B cell (primary cell): ENCODE data around the gene NAV2. TPM values are rescaled to one million over a fixed set of nuclear protein-coding genes. Genes with fewer than 3 reads are reported as not detected.

ENCODE experiments used
- ATAC-seq: fragments of 200-7000 bp; cut with Tn5 transposase; one replicate; pipeline ENCODE4 v1.10.0; 2021; ENCODE audit warnings: low read depth, mild to moderate bottlenecking, moderate number of reproducible peaks, moderate library complexity
- CTCF ChIA-PET: fragments of 350-600 bp; sonication (Branson Sonifier 250); formaldehyde crosslinking; loops from one replicate; lab custom pipeline; 2021; ENCODE audit warnings: antibody characterized with exemption, inconsistent platforms; lab: Charles Lee
- POLR2A ChIA-PET: fragments of 350-600 bp; sonication (Branson Sonifier 250); formaldehyde crosslinking; loops from one replicate; lab custom pipeline; 2021; ENCODE audit warnings: antibody characterized with exemption; lab: Charles Lee
- DNase-seq: peaks from one replicate; pipeline ENCODE4 v3.0.0; 2013
- H2AFZ ChIP-seq: 2 replicates; pipeline ENCODE4 v1.6.1; 2012; ENCODE audit warnings: mild to moderate bottlenecking, low read depth, low read length; ENCODE audit not compliant: insufficient read depth, poor library complexity, severe bottlenecking
- H3K27ac ChIP-seq, 2 donors: 1 replicate in 1 of 2; 2 replicates in 1 of 2; pipeline ENCODE4 v1.5.1; 2012 to 2013; ENCODE audit warnings: low read length in 2 of 2, mild to moderate bottlenecking in 2 of 2, moderate library complexity in 1 of 2
- H3K27me3 ChIP-seq, 4 experiments: fragments of 200-600 bp in 1 of 4; sonication (generic) in 1 of 4; replicated peaks in 1 of 4; 1 replicate in 2 of 4; 2 replicates in 2 of 4; pipeline versions ENCODE4 v1.6.1 to v1.7.0; 2013 to 2016; ENCODE audit warnings: low read length in 3 of 4, mild to moderate bottlenecking in 2 of 4, mixed read lengths in 1 of 4, moderate library complexity in 1 of 4; ENCODE audit not compliant: insufficient read depth in 4 of 4, control insufficient read depth in 3 of 4; ENCODE audit errors: control extremely low read depth in 1 of 4
- H3K36me3 ChIP-seq, 2 experiments: replicated peaks in 1 of 2; 1 replicate in 1 of 2; 2 replicates in 1 of 2; pipeline versions ENCODE4 v1.6.1 to v1.7.1; 2013; ENCODE audit warnings: low read length in 1 of 2; ENCODE audit not compliant: insufficient read depth in 2 of 2, control insufficient read depth in 1 of 2; ENCODE audit errors: control extremely low read depth in 1 of 2, extremely low read depth in 1 of 2
- H3K4me1 ChIP-seq, 2 donors: fragments of 200-600 bp in 1 of 2; sonication (generic) in 1 of 2; 1 replicate in 1 of 2; 2 replicates in 1 of 2; pipeline versions ENCODE4 v1.5.1 to v1.6.1; 2013 to 2017; ENCODE audit warnings: low read length in 2 of 2; ENCODE audit not compliant: control insufficient read depth in 2 of 2, insufficient read depth in 2 of 2
- H3K4me2 ChIP-seq: replicated peaks from 2 replicates; pipeline ENCODE3; 2012; ENCODE audit warnings: mild to moderate bottlenecking, low read depth, low read length; ENCODE audit not compliant: poor library complexity, severe bottlenecking
- H3K4me3 ChIP-seq, 5 experiments: fragments of 200-600 bp in 1 of 5; sonication (generic) in 1 of 5; 1 replicate in 3 of 5; 2 replicates in 2 of 5; pipeline versions ENCODE4 v1.5.1 to v1.7.0; 2011 to 2016; ENCODE audit warnings: low read length in 4 of 5, mild to moderate bottlenecking in 4 of 5, low read depth in 2 of 5, control low read depth in 1 of 5, moderate library complexity in 1 of 5; ENCODE audit not compliant: insufficient read depth in 1 of 5; ENCODE audit errors: control extremely low read depth in 1 of 5, extremely low read depth in 1 of 5
- H3K79me2 ChIP-seq: fragments of 200-600 bp; sonication (generic); one replicate; pipeline ENCODE4 v1.6.0; 2016; ENCODE audit warnings: low read length; ENCODE audit not compliant: control insufficient read depth, insufficient read depth
- H3K9ac ChIP-seq: fragments of 200-600 bp; sonication (generic); 2 replicates; pipeline ENCODE4 v1.6.1; 2017; ENCODE audit warnings: mild to moderate bottlenecking, low read length, moderate library complexity
- H3K9me3 ChIP-seq, 3 donors: one replicate each; pipeline versions ENCODE4 v1.6.1 to v1.7.1; 2013; ENCODE audit warnings: low read length in 2 of 3; ENCODE audit not compliant: control insufficient read depth in 2 of 3, insufficient read depth in 1 of 3; ENCODE audit errors: control extremely low read depth in 1 of 3
- H4K20me1 ChIP-seq: 2 replicates; pipeline ENCODE4 v1.6.0; 2012; ENCODE audit warnings: mild to moderate bottlenecking, low read length; ENCODE audit not compliant: insufficient read depth, control insufficient read depth, poor library complexity, severe bottlenecking
- H3K27ac Mint-ChIP-seq: one replicate; pipeline ENCODE4 v1.8.0; 2021; ENCODE audit warnings: mixed read lengths
- H3K27me3 Mint-ChIP-seq: one replicate; pipeline ENCODE4 v1.8.0; 2021; ENCODE audit warnings: mixed read lengths
- H3K4me1 Mint-ChIP-seq: one replicate; pipeline ENCODE4 v1.8.0; 2021; ENCODE audit warnings: mixed read lengths
- H3K4me3 Mint-ChIP-seq: one replicate; pipeline ENCODE4 v1.8.0; 2021; ENCODE audit warnings: mixed read lengths
- H3K9me3 Mint-ChIP-seq: one replicate; pipeline ENCODE4 v1.8.0; 2022; ENCODE audit warnings: mixed read lengths; ENCODE audit not compliant: insufficient read depth
- CTCF ChIP-seq: fragments of 200-600 bp; IDR thresholded peaks from one replicate; pipeline ENCODE4 v1.8.0; 2022; ENCODE audit warnings: antibody characterized with exemption, mild to moderate bottlenecking
- EZH2 ChIP-seq: IDR thresholded peaks from 2 replicates; pipeline ENCODE4 v1.6.1; 2012; ENCODE audit warnings: borderline replicate concordance, low read depth, mild to moderate bottlenecking, moderate library complexity, low read length; ENCODE audit not compliant: insufficient read depth, poor library complexity, severe bottlenecking
- WGBS: methylation state at CpG from one replicate; pipeline ENCODE4 v1.1.5; 2013; ENCODE audit warnings: missing lambda C conversion rate; ENCODE audit not compliant: insufficient coverage; 5-methylcytosine and 5-hydroxymethylcytosine counted together
- intact Hi-C: fragments of 100-400 bp; cut with micrococcal nuclease; formaldehyde crosslinking; loops from one replicate; pipeline ENCODE4 v1.10.0; 2022
- polyA plus RNA-seq: library from polyadenylated mRNA; depleted of rRNA; stranded (reverse); fragments of >200 nt; gene quantifications from 2 replicates; pipeline ENCODE4 v1.2.3, GENCODE V29; 2012
- total RNA-seq, 2 donors: library from RNA; stranded (reverse); fragments of 120-200 nt in 1 of 2; gene quantifications; 1 replicate in 1 of 2; 2 replicates in 1 of 2; pipeline versions ENCODE4 v1.2.3 to v1.2.4, GENCODE V29; 2013 to 2022

Gene NAV2
- total and polyA plus RNA-seq, 2 donors (not counting 1 experiment from before 2014, with no cell fraction given) = 0.82 to 22.2 TPM

- Histone ChIP-seq H4K20me1 (no peaks in the 10 kb centered on the region), H3K27ac (no peak overlapping the region), H2AFZ (no peak overlapping the region), H3K27me3 (peaks cover 0 to 13% (median 2%) of the 10 kb centered on the region in 4 experiments), H3K4me3 (no peak overlapping the region), H3K36me3 (no peaks in the 10 kb centered on the region), H3K4me1 (peaks cover 17% of the 10 kb centered on the region in 2 donors), H3K9ac (no peak overlapping the region), H3K9me3 (peaks cover 0 to 2% (median 0%) of the 10 kb centered on the region in 3 donors), H3K4me2 (no peak overlapping the region), H3K79me2 (no peaks in the 10 kb centered on the region)
- CTCF ChIA-PET = interaction anchor here (1.3 kb wide), 1 partner anchor 134 kb away, joined by 3 read pairs; no protein-coding TSS in a partner anchor
- ATAC-seq (no peak), DNase-seq (no peak)
- TF ChIP-seq CTCF (no peak), EZH2 (no peak)
- Mint-ChIP-seq H3K9me3 (no peaks in the 10 kb centered on the region), H3K27ac (no peak overlapping the region), H3K4me1 (peaks cover 20% of the 10 kb centered on the region), H3K27me3 (peaks cover 50% of the 10 kb centered on the region), H3K4me3 (no peak overlapping the region)
- WGBS = no CpG with 5 or more reads among the region's 4 CpGs
- intact Hi-C loops = no loop called here
- POLR2A ChIA-PET = no interaction called here
These were observed 262.2 kb downstream of the NAV2 start for GRCh38 chr11:19974886-19975285.

- POLR2A ChIA-PET = no interaction called here
- no peaks in the 10 kb centered on the region for H3K9me3 Mint-ChIP-seq
- no peak overlapping the region for H3K27ac Mint-ChIP-seq
- TF ChIP-seq EZH2 = no peak
- no peak for TF ChIP-seq CTCF
- intact Hi-C loops = no loop called here
- Histone ChIP-seq H3K9ac (no peak overlapping the region), H4K20me1 (no peaks in the 10 kb centered on the region), H3K4me2 (no peak overlapping the region), H3K27me3 (peaks cover 0 to 17% (median 2%) of the 10 kb centered on the region in 4 experiments), H2AFZ (no peak overlapping the region), H3K4me1 (peaks cover 19 to 20% of the 10 kb centered on the region in 2 donors), H3K9me3 (peaks cover 0 to 2% (median 0%) of the 10 kb centered on the region in 3 donors), H3K27ac (no peak overlapping the region), H3K36me3 (no peaks in the 10 kb centered on the region), H3K79me2 (no peaks in the 10 kb centered on the region), H3K4me3 (no peak overlapping the region)
- CTCF ChIA-PET = interaction anchor here (1.3 kb wide), 1 partner anchor 134 kb away, joined by 3 read pairs; no protein-coding TSS in a partner anchor
- DNase-seq (no peak), ATAC-seq (no peak)
- no peak overlapping the region for H3K4me3 Mint-ChIP-seq
- peaks cover 21% of the 10 kb centered on the region for H3K4me1 Mint-ChIP-seq
- 93% methylated on average over 3 of the region's 7 CpGs for WGBS
- H3K27me3 Mint-ChIP-seq = peaks cover 50% of the 10 kb centered on the region
These were observed 262.9 kb downstream of the NAV2 start for GRCh38 chr11:19975414-19975990.
